Pancreas (tissue), 10 donors: Measurements from ENCODE around the gene IL1RAP. TPM values are rescaled to one million over a fixed set of nuclear protein-coding genes. Genes with fewer than 3 reads are reported as not detected.
A peak's percentile ranks its signal among the peaks of the same experiment; 100 is the strongest.

Source experiments
- ATAC-seq, 4 donors: fragments of 200-7000 bp; cut with Tn5 transposase; one replicate each; pipeline versions ENCODE4 v1.8.0 to v1.9.1; 2020; ENCODE audit warnings: mild to moderate bottlenecking in 4 of 4, moderate library complexity in 4 of 4
- DNase-seq, 6 donors: peaks; one replicate each; pipeline ENCODE4 v3.0.0-alpha.2; 2020
- FAIRE-seq: peaks from 2 replicates; lab custom pipeline; 2012; peaks lifted over from hg19 to GRCh38; lab: Jason Lieb, UNC
- H3K27ac ChIP-seq, 4 donors: fragments of 200-600 bp; sonication (generic); 1 replicate in 3 of 4; 2 replicates in 1 of 4; pipeline versions ENCODE4 v1.5.0 to v1.8.0; 2020
- H3K27me3 ChIP-seq, 4 donors: fragments of 200-600 bp; one replicate each; pipeline ENCODE4 v1.8.0; 2021
- H3K36me3 ChIP-seq, 3 donors: fragments of 200-600 bp; sonication (generic) in 1 of 3; one replicate each; pipeline versions ENCODE4 v1.5.0 to v1.8.0; 2020 to 2021
- H3K4me1 ChIP-seq, 3 donors: fragments of 200-600 bp; one replicate each; pipeline ENCODE4 v1.8.0; 2021
- H3K4me3 ChIP-seq, 4 donors: fragments of 200-600 bp; sonication (generic) in 2 of 4; one replicate each; pipeline versions ENCODE4 v1.5.0 to v1.8.0; 2020 to 2021
- H3K9me3 ChIP-seq, 4 donors: fragments of 200-600 bp; one replicate each; pipeline ENCODE4 v1.8.0; 2021
- CTCF ChIP-seq, 4 donors: fragments of 200-600 bp; sonication (generic) in 3 of 4; IDR thresholded peaks; one replicate each; pipeline versions ENCODE4 v1.5.0 to v1.8.0; 2021; ENCODE audit warnings: antibody characterized with exemption in 4 of 4
- WGBS, 2 donors: extraction: QIAGEN DNeasy Blood & Tissue Kit; methylation state at CpG; one replicate each; pipeline ENCODE4 v1.1.7; 2013; 5-methylcytosine and 5-hydroxymethylcytosine counted together
- intact Hi-C, 3 donors: fragments of 100-400 bp; cut with DNase I; formaldehyde crosslinking; loops; one replicate each; pipeline versions ENCODE4 v1.11.1 to v1.14.2; 2022
- polyA plus RNA-seq, 2 donors: library from polyadenylated mRNA; stranded (reverse); fragments of 200-250 nt; gene quantifications; one replicate each; pipeline ENCODE4 v1.2.3, GENCODE V29; 2013
- total RNA-seq, 6 donors: library from RNA; stranded (reverse); fragmentation: NEBNext Ultra II Directional in 4 of 6; extraction: Animal tissue kit (Norgen Biotek cat#: 25700) in 4 of 6; gene quantifications; one replicate each; pipeline versions ENCODE4 v1.2.1 to v1.2.4, GENCODE V29; 2021 to 2023
- donor health status: healthy with polysubstance abuse.
- donor health status: DM: no; HTN: no; CAD: no; lungs with moderate emphysema.
- donor health status: DM: no; HTN: no; CAD: no.
- donor health status: control.
- donor health status: control.
- donor health status: Bipolar disorder and iron deficiency.
- donor health status: DM: yes; HTN: yes; CAD: no.
- donor health status: DM: no; HTN: no; CAD: no.
- donor health status: DM: no; HTN: no; CAD: no.
- donor health status: DM: yes; HTN: yes; CAD: no.

IL1RAP gene
- total and polyA plus RNA-seq, 8 donors: 0.49 to 9.3 (median 3.4) TPM

DNA sequence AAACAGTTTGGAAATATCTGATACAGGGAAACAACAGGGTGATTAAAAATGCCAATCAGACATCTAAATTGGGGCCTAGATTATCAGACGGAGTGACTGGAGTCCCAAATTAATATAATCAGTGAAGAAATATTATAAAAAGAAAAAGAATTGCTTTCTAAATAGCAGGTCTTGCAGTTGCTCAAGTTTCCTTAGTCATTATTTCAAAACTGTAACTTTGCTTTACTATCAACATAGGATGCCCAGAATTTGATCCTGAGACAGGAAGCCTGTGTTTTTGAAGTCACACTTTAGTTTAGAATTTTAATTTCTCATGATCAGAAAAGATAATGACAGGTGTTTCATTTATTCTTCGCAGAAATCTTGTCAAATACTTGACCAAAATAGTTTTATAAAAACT lies 105.9 kb downstream of the IL1RAP start:
- Histone ChIP-seq H3K4me1 (peaks cover 0 to 6% (median 0%) of the 10 kb centered on the region in 3 donors), H3K27me3 (no peaks in the 10 kb centered on the region), H3K9me3 (no peaks in the 10 kb centered on the region), H3K36me3 (no peaks in the 10 kb centered on the region), H3K4me3 (no peak overlapping the region), H3K27ac (no peak overlapping the region)
- FAIRE-seq (no peak), ATAC-seq (no peak), DNase-seq (no peak)
- TF ChIP-seq CTCF (IDR thresholded peaks at IDR 0.05): no peak
- intact Hi-C loops: no loop called here
- 92 to 94% methylated on average over 2 of the region's 2 CpGs for WGBS, 2 donors

DNA sequence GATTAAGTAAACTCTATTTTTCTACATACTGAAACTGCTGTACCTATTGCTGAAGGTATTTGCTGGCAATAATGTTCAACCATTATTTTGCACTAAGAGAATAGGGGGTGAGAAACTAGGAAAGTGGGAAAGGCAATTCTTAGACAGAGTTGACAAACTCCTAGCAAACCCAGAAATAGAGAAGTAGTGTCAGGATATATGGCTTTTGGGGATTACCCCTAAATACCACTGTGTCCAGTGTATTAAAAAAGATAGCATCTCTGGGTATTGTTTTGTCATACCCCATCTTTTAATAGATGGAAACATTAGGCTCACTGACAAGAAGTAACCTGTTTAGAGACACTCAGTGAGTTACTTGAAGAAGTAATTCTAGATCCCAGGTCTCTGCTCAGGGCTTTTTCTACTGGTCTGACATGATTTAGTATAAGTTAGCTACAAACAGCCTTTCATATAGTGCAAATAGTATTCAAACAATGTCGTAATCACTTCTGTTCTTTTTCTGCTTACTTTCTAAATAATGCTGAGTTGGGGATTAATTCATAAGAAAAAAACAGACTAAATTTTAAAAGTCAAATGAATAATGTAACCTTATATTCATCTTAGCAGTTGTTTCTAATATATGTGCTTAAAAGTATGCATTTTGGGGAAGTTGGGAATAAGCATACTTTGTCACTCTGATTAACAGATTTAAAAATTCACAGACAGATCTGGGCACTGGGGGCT lies 107.2 kb downstream of the IL1RAP start:
- Histone ChIP-seq H3K36me3 (no peaks in the 10 kb centered on the region), H3K9me3 (no peaks in the 10 kb centered on the region), H3K27ac (no peak overlapping the region), H3K4me3 (no peak overlapping the region), H3K27me3 (no peaks in the 10 kb centered on the region), H3K4me1 (no peaks in the 10 kb centered on the region)
- TF ChIP-seq CTCF (IDR thresholded peaks at IDR 0.05): no peak
- FAIRE-seq: no peak
- 79 to 88% methylated on average over 1 of the region's 1 CpG for WGBS, 2 donors
- ATAC-seq: no peak
- DNase-seq: no peak
- intact Hi-C loops: no loop called here

GRCh38 chr3:190621927-190622326 lies 108.0 kb downstream of the IL1RAP start:
- H3K27me3 ChIP-seq: no peaks in the 10 kb centered on the region
- no peak for DNase-seq
- H3K27ac ChIP-seq: no peak overlapping the region
- no peaks in the 10 kb centered on the region for H3K4me1 ChIP-seq
- H3K36me3 ChIP-seq: no peaks in the 10 kb centered on the region
- WGBS, 2 donors: 46 to 55% methylated on average over 3 of the region's 3 CpGs
- TF ChIP-seq CTCF (IDR thresholded peaks at IDR 0.05): no peak
- no peak for FAIRE-seq
- H3K4me3 ChIP-seq: no peak overlapping the region
- ATAC-seq: peak in 1 of 4 donors; percentile 46
- no peaks in the 10 kb centered on the region for H3K9me3 ChIP-seq
- intact Hi-C loops: no loop called here

- Histone ChIP-seq H3K27ac (no peak overlapping the region), H3K9me3 (no peaks in the 10 kb centered on the region), H3K4me1 (no peaks in the 10 kb centered on the region), H3K36me3 (no peaks in the 10 kb centered on the region), H3K27me3 (no peaks in the 10 kb centered on the region), H3K4me3 (no peak overlapping the region)
- ATAC-seq (no peak), FAIRE-seq (no peak), DNase-seq (no peak)
- intact Hi-C loops: no loop called here
- TF ChIP-seq CTCF (IDR thresholded peaks at IDR 0.05): no peak
- WGBS, 2 donors: 48 to 54% methylated on average over 5 of the region's 5 CpGs
Observed at GRCh38 chr3:190624282-190624681, 110.4 kb downstream of the IL1RAP start.

- ATAC-seq: no peak
- Histone ChIP-seq H3K4me3 (no peak overlapping the region), H3K36me3 (no peaks in the 10 kb centered on the region), H3K9me3 (no peaks in the 10 kb centered on the region), H3K27me3 (no peaks in the 10 kb centered on the region), H3K4me1 (no peaks in the 10 kb centered on the region), H3K27ac (no peak overlapping the region)
- intact Hi-C loops: no loop called here
- no peak for FAIRE-seq
- no peak for DNase-seq
- WGBS, 2 donors: 69 to 71% methylated on average over 7 of the region's 7 CpGs
- TF ChIP-seq CTCF (IDR thresholded peaks at IDR 0.05): no peak
Observed at GRCh38 chr3:190626951-190627620, 113.2 kb downstream of the IL1RAP start.
